C4-2B (cell line): Measurements from ENCODE around the gene CCDC85C.

Source experiments
- H3K27ac ChIP-seq: fragments of 450-650 bp; 2 replicates; pipeline ENCODE4 v1.5.1; 2017
- CTCF ChIP-seq: fragments of 450-650 bp; conservative IDR thresholded peaks from 2 replicates; pipeline ENCODE4 v1.5.1; 2017; ENCODE audit warnings: mild to moderate bottlenecking
- ZFX ChIP-seq: fragments of 450-650 bp; IDR thresholded peaks from 2 replicates; pipeline ENCODE4 v1.6.1; 2017

CCDC85C gene

GRCh38 chr14:99537399-99537798, 66.6 kb downstream of the CCDC85C start:
- no peak for TF ChIP-seq CTCF
- TF ChIP-seq ZFX: no peak
- no peak overlapping the region for H3K27ac ChIP-seq

DNA sequence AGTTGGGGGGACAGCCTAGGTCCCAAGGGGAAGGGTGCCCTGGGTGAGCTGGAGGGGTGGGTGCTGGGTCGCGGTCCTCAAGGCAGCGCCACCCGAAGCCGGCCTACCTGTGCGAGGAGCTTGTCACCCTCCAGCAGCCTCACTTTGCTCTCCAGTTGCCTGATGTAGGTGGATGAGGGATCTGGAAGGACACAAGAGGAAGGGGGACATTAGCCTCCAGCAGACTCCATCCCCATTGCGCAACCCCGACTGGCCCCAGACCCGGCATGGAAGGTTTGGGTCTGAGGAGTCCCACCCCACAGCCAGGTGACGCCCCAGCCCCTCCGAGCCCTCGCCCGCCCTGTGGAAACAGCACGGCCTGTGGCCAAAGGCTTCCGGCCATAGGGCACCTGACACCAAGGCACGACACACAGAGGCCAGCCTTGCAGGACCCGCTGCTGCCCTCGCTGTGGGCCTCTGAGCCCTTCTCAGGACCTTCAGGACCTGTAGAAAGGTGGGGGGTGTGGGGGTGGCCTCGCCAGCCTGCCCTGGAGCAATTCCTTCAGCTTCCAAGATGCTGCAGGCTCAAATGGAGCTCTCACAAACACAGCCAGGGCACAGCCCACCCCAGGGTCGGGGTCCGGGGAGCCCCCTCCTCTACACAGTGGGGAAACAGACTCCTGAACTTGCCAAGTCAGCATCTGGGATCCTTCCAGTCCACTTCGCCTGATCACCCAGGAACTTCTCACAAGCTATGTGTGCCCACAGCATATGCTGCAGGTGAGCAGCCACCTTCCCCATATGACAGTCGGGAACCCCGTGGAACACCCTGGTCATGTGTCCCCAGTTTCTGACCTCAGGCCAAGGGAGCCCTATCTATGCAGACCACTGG, 67.9 kb downstream of the CCDC85C start:
- H3K27ac ChIP-seq: no peak overlapping the region
- TF ChIP-seq ZFX: no peak
- no peak for TF ChIP-seq CTCF

- TF ChIP-seq ZFX (no peak), CTCF (no peak)
- H3K27ac ChIP-seq: no peak overlapping the region
These were observed 68.6 kb downstream of the CCDC85C start for GRCh38 chr14:99535448-99535847.

- TF ChIP-seq CTCF (no peak), ZFX (no peak)
- no peak overlapping the region for H3K27ac ChIP-seq
These were observed 69.1 kb downstream of the CCDC85C start for GRCh38 chr14:99534863-99535262.

DNA sequence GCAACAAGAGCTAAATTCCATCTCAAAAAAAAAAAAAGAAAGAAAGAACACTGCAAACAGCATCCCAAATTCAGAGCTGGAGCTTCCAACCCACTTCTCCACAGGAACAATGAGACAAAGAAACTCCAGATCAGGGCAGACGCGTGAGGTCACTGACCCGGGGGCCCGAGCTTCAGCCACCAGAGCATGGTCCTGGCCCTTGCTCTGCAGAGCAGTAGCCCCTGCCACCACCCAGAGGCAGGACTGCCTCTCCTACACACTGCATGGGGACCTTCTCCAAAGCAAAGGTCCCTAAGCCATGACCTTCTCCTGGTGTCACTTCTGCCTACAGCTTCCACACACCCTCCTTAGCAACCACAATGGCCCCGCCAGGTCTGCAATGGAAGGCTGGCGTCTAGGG, 69.7 kb downstream of the CCDC85C start:
- no peak for TF ChIP-seq ZFX
- no peak overlapping the region for H3K27ac ChIP-seq

- no peak overlapping the region for H3K27ac ChIP-seq
- TF ChIP-seq CTCF (no peak), ZFX (no peak)
These were observed 71.7 kb downstream of the CCDC85C start for GRCh38 chr14:99532310-99532709.

GRCh38 chr14:99531251-99532096, 72.5 kb downstream of the CCDC85C start:
- TF ChIP-seq ZFX (no peak), CTCF (no peak)
- H3K27ac ChIP-seq: no peak overlapping the region
